Neural cell (in vitro differentiated cells): Measurements from ENCODE around the gene MDH2. TPM values are rescaled to one million over a fixed set of nuclear protein-coding genes. Genes with fewer than 3 reads are reported as not detected.

Experiments used
- polyA plus RNA-seq: library from polyadenylated mRNA; depleted of rRNA; stranded (reverse); fragments of >200 nt; gene quantifications from 2 replicates; pipeline ENCODE4 v1.2.3, GENCODE V29; 2014
- small RNA-seq, 3 experiments: library from RNA; depleted of rRNA; stranded (forward); fragments of <200 nt; gene quantifications; one replicate each; pipeline ENCODE3, GENCODE V24; 2012

The MDH2 gene
- polyA plus RNA-seq, 1 donor from 2014 or later = 60.5 TPM

Small RNA genes lying within 50 kb of the gene (small RNA-seq; reads per million reads assigned to genes)
- gene RNU6-863P = 0 reads per million in 3 experiments

Other genes with a start within 250 kb of the MDH2 start
- not detected in 2 replicates for gene CCL24, start 234.3 kb upstream of the MDH2 start, polyA plus RNA-seq
- 76.4 and 82.1 TPM in 2 replicates for gene RHBDD2, start 169.1 kb upstream of the MDH2 start, polyA plus RNA-seq
- gene POR, start 133.0 kb upstream of the MDH2 start, polyA plus RNA-seq = 61.2 and 90.9 TPM in 2 replicates
- 39.1 and 50.4 TPM in 2 replicates for gene TMEM120A, start 53.5 kb upstream of the MDH2 start, polyA plus RNA-seq
- gene STYXL1, start 106 bp upstream of the MDH2 start, polyA plus RNA-seq = 59.9 and 62.0 TPM in 2 replicates
- 34.9 and 36.3 TPM in 2 replicates for gene SRRM3, start 153.8 kb downstream of the MDH2 start, polyA plus RNA-seq